PC-3 (cell line): ENCODE data around the gene SMIM27.

Experiments
- CTCF ChIP-seq: fragments of 300-600 bp; sonication (generic); conservative IDR thresholded peaks from 2 replicates; pipeline ENCODE4 v1.5.1; 2017; ENCODE audit warnings: antibody characterized with exemption, low read depth, mild to moderate bottlenecking, low read length
- EZH2phosphoT487 ChIP-seq: fragments of 300-600 bp; sonication (generic); IDR thresholded peaks from 2 replicates; pipeline ENCODE4 v1.6.1; 2018; ENCODE audit warnings: mild to moderate bottlenecking, antibody characterized with exemption, low read length, borderline replicate concordance

- TF ChIP-seq CTCF (no peak), EZH2phosphoT487 (no peak)
Measured at GRCh38 chr9:32503008-32503407, 49.1 kb upstream of the SMIM27 start.
